SK-MEL-5 (cell line): Measurements from ENCODE around the gene OR2Z1. TPM values are rescaled to one million over a fixed set of nuclear protein-coding genes. Genes with fewer than 3 reads are reported as not detected.
A peak's percentile ranks its signal among the peaks of the same experiment; 100 is the strongest.

ENCODE experiments used
- DNase-seq: peaks from one replicate; pipeline ENCODE4 v3.0.0-alpha.2; 2016; ENCODE audit warnings: low read depth, low spot score
- in situ Hi-C: cut with HindIII; loops from 2 replicates; pipeline ENCODE4 v1.10.0; 2016; ENCODE audit warnings: low sequenced_read_pairs, high pct_unique_total_duplicates, low pct_unique_long_range_greater_than_20kb
- polyA plus RNA-seq, 2 experiments: library from polyadenylated mRNA; depleted of rRNA; stranded (reverse); fragments of >200 nt; gene quantifications; 2 replicates each; pipeline ENCODE4 v1.2.3, GENCODE V29; 2015
- total RNA-seq: library from RNA; depleted of rRNA; stranded (reverse); fragments of >200 nt; shearing (Covaris generic); gene quantifications from 2 replicates; pipeline ENCODE4 v1.2.3, GENCODE V29; 2014; rRNA removed

The OR2Z1 gene, protein sequence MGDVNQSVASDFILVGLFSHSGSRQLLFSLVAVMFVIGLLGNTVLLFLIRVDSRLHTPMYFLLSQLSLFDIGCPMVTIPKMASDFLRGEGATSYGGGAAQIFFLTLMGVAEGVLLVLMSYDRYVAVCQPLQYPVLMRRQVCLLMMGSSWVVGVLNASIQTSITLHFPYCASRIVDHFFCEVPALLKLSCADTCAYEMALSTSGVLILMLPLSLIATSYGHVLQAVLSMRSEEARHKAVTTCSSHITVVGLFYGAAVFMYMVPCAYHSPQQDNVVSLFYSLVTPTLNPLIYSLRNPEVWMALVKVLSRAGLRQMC
- total RNA-seq, result not detected in 2 replicates
- not detected in 2 replicates for polyA plus RNA-seq (2015; cell fraction: cytosol; rRNA removed)
- not detected in 2 replicates for polyA plus RNA-seq (2015; cell fraction: nucleus; rRNA removed)

DNA sequence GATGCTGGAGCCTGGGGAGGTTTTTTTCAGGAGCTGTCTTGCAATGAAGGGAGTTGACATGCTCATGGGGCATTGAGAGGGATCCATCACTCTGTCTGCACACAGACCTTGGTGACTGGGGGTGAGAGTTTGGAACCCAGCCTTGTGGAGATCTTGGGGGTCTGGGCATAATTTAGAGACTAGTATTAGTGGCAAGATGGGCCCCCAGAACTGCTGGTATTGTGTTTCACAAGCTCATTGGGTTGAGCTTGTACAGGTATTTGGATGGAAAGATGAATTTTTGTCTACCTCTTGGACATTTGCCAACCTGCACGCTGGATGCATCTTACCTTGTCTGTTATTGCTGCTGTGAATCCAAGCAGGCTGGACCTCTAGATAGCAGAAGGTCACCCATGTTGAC lies at the start of gene OR2Z1:
OR2Z1 (plus strand) TSS at position 301 of the 400 bp plus-strand sequence. CDS start 9,395 bp downstream, outside the sequence.
- in situ Hi-C loops, result no loop called here
- DNase-seq, result no peak

DNA sequence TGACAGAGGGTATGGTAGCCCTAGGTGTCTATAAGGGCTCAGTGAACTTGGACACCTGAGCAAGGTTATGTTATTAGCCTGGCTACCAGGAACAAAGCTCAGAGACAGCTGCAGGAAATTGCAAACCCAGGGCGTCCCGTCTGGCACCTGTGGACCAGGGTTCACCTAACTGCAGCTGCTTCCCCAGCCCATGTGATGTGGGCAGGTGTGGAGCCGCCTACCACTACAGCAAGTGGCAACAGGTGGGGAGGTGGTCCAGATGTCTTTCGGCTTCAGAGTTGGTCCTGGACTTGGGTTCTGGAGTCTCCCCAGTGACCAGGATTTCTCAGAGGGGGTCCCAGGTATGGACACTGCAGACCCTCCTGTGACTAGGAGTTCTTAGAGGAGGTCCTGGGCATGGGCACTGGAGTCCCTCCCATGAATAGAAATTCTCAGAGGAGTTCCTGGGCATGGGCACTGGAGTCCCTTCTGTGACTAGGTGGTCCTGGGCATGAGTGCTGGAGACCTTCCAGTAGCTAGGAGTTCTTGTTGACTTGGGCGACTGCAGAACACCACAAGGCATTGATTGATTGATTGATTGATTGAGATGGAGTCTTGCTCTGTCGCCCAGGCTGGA lies 48.0 kb upstream of the OR2Z1 start:
- DNase-seq, result no peak

DNA sequence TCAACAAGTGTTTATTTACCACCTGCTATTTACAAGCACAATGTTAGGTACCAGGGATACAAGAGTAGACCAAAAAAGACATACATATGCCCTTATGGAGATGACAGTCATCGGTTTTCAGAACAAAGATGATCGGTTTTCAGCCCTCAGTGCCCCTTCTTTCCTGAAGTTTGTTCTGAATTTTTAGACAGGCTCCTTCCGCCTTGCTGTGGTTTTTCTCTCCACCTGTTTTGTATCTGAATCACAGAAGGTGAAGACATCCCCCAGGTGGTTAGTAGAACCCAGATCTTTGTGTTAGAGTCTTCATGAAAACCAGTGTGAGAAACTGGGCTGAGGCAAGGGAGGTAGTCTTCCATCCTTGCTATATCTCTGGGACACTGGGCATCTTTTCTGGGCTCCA lies 46.4 kb upstream of the OR2Z1 start:
- DNase-seq, result no peak
- in situ Hi-C loops, result no loop called here

More for the DNA sequence above, 48.0 kb upstream of the OR2Z1 start:
- in situ Hi-C loops, result no loop called here

DNA sequence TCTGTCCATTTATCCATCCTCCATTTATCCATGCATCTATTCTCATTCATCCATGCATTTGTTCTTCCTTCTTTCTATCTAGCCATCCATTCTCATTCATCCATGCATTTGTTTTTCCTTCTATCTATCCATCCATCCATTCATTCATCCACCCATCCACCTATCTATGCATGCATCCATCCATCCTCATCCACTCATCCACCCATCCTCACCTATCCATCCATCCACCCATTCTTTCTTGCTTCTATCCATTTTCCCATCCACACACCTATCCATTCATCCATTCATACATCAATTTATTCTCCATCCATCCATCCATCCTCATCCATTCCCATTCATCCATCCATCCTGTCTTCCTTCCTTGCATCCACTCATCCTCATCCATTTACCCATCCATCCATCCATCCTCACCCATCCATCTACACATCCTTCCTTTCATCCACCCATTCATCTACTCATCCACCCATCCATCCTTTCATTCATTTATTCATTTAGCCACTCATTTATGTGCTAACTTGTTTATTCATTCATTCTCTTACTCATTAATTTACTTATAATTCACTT lies 43.1 kb upstream of the OR2Z1 start:
- in situ Hi-C loops, result no loop called here
- no peak for DNase-seq

DNA sequence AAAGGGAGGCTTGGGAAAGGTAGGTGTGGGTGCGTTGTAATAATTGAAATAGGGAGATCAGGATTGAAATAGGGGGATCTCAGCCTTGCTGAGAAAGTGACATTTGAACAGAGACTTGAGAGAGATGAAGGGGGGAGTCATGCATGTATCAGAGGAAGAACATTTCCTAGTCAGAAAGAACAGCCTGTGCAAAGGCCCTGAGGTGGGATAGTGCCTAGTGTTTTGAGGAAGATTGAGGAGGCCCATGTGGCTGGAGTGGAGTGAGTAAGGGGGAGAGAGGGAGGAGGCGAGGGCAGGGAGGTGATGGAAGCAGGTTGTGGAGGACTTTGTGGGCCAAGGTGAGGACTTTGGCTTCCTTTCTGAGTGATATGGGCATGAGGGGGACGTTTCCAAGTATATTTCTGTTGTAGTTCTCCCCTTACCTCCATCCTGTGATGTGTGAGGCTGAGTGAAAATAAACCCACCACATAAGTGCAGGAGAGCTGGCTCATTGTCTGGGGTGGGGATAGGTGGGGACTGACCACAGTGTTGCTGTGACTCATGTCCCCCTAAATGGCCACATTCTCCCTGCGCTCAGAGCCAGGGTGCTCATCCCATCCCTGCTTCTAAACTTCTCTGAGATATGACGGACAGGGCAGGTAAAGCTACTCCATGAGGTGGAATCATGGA lies 40.6 kb upstream of the OR2Z1 start:
- in situ Hi-C loops, result no loop called here

DNA sequence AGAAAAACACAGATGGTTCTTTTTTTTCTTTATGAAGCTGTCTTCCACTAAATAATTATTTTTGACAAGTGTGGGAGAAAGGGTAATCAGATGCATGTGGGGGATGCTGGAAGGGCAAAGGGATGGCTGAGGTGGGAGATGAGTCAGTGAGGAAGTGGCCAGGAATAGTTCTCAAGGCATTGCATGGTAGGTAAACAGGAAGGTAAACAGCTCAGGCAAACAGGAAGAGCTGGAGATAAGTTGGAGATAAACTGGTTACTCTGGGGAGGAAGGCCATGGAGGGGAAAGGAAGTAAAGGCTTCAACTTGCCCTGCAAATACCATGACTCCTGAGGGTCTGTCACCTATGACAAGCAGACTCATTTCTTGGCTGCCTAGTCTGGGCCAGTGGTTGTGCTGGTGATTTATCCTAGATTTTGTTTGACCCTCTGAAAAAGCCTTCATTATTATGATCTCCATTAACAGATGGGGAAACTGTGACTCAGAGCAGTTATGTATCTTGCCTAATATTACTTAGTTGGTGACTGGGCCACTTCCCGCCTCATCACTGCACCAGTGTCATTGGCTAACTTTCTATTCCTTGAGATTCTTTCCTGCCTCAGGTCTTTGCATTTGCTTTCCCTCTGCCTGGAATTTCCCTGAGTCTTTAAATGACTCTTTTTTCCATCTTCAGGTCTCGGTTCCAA lies 39.9 kb upstream of the OR2Z1 start:
- no peak for DNase-seq
- in situ Hi-C loops, result no loop called here

More for the DNA sequence above, 40.6 kb upstream of the OR2Z1 start:
- no peak for DNase-seq

DNA sequence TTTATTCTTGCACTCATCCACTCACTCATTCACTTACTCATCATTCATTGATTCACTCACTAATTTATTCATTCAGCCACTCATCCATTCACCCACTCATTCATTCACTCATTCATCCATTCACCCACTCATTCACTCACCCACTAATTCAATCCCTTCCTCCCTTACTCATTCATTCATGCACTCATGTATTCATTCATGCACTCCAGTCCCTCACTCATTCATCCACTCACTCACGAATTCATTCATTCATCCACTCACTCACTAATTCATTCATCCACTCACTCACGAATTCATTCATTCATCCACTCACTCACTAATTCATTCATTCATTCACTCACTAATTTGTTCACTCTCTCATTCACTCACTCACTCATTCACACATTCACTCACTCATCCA lies 39.0 kb upstream of the OR2Z1 start:
- in situ Hi-C loops, result no loop called here
- no peak for DNase-seq

DNA sequence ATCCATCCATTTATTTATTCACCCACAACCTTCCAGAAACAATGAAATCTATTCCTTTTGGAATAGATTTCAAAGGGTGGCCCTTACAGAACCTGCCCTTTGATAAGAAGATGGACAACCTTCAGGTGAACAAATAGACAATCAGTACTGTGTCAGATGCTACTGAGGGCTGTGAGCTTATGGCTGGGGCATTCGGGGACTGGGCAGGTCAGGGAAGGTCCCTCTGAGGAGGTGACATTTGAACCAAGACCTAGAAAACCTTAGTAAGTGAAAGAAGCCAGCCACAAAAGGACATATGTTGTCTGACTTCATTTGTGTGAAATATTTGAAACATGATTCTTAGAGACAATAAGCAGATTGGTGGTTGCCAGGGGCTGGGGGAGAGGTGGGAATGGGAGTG lies 38.5 kb upstream of the OR2Z1 start:
- in situ Hi-C loops, result no loop called here

DNA sequence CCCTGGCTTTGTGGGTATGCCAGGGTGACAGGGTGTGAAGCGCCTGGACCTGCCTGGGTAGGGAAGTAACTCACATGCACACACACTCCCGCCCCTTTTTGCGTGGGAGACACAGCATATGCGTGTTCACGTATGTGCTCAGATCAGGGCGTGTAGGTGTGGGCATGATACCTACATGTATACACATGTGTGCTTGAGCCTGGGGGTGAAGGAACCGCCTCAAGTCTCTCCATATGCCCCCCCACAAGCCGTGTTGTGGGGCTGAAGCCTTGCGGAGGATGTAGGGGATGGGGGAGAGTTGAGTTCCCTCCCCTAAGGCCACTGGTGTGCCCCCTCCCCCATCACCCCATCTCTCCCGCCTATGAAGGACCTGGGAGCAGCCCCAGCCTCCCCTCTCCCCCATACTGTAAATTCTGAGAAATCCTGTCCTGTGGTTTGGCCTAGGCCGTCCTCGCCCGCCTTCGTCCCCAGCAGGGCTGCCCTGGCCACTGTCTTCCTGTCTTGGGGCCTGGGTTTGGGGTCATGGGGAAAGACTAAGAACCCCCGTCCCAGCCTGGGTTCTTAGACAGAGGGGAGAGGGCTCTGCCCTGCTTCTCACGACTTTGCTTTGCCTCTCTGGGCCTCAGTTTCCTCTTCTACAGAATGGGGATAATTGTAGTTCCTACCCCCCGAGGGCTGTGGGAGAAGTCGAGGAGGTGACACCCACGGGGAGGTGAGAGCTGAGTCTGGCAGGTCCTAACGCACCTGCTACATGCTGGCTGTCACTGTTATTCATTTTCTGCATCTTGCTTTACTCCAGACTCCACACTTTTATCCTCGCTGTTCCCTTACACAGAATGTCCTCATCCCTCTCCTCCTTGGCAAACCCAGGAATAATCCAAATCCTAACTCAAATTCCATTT lies 37.2 kb upstream of the OR2Z1 start:
- no peak for DNase-seq
- in situ Hi-C loops, result no loop called here

More for the DNA sequence above, 38.5 kb upstream of the OR2Z1 start:
- DNase-seq, result no peak

DNA sequence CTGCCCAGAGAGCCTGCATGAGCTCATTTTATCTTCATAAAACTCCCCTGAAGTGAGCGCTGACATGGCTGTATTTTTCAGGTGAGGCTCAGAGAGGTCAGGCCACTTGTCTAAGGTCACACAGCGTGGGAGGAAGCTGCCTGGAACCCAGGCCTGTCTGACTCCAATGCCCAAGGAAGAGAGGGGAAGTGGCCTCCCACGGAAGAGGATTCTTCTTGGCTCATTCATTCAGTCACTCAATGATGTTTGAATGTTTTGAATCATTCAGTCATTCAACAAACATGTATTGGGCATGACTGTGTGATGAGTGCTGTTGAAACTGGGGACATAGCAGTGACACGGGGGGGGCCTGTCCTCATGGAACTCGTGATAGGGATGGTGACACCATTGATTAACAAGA lies 34.9 kb upstream of the OR2Z1 start:
- DNase-seq, result no peak
- in situ Hi-C loops, result no loop called here

DNA sequence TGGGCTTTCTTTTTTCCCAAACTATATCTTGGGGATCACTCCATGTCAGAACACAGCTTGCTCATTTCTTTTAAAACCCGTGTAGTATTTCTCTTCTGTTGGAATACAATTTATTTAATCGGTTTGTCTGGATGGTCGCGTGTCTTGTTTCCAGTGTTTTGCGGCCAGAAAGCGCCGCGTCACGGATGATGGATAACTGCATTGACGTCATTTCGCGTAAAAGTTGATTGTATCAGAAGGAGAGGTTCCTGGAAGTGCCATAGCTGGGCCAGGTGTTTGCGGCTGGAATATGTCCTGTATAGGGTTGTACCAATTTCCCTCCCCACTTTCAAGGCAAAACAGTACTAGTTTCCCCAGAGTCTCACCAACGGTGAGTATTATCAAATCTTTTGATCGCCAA lies 32.5 kb upstream of the OR2Z1 start:
- peak; percentile 3 for DNase-seq
- in situ Hi-C loops, result no loop called here

DNA sequence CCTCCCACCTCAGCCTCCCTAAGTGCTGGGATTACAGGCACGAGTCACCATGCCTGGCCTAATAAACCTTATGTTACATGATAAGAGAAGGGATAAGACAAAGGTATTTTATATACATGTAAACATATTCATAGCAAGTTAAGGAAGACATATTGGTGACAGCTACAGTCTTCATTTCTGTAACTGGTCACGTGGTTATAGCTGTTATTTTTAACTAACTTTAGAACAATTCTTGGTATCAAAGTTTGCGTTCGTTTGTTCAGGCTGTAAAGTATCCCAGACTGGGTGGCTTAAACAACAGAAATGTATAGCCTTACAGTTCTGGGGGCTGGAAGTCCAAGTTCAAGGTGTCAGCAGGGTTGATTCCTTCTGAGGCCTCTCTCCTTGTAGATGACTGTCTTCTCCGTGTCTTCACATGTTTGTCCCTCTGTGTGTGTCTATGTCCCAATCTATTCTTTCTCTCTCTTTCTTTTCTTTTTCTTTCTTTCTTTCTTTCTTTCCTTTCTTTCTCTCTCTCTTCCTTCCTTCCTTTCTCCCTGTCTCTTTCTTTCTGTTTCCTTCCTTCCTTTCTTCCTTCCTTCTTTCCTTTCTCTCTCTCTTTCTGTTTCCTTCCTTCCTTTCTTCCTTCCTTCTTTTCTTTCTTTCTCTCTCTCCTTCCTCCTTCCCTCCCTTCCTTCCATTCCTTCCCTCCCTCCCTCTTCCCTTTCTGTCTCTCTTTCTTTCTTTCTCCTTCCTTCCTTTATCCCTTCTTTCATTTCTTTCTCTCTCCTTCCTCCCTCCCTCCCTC lies 30.5 kb upstream of the OR2Z1 start:
- in situ Hi-C loops, result no loop called here

DNA sequence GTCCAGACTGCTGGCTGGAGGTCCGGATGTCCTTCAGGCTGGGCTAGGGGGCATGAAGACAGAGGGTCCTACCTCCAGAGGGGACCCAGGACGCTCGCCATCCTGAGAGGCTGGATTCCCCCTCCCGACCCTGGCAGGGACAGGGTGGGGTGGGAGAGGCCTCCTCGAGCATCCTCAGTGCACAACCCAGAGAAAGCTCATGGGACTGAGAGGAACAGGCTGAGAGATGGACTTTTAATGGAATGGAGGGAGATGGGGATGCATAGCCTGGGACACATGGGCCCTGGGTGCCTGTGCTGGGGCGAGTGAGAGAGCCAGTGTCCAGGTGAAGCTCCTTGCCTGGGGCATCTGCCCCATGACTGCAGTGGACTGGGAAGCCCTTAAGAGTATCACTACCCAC lies 25.9 kb upstream of the OR2Z1 start:
- no peak for DNase-seq
- in situ Hi-C loops, result no loop called here

More for the DNA sequence above, 30.5 kb upstream of the OR2Z1 start:
- no peak for DNase-seq

DNA sequence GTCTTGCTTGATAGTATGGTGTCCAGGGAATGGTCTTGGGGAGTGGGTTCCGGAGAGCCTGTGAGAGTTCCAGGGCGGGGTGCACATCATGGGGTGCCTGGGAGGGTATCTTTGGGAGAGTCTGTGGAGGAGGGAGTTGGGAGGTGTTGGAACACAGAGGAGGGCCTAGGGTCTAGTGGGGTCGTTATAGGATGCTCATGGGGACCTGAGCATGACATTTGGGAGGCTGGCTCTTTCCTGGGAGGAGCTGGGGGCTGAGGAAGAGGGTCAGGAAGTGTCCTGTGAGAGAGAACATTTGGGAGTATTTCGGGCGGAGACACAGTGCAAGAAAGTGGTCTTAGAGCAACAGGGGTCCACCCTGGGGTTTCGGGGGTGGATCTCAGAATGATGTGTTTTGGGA lies 25.5 kb upstream of the OR2Z1 start:
- no peak for DNase-seq
- in situ Hi-C loops, result no loop called here

DNA sequence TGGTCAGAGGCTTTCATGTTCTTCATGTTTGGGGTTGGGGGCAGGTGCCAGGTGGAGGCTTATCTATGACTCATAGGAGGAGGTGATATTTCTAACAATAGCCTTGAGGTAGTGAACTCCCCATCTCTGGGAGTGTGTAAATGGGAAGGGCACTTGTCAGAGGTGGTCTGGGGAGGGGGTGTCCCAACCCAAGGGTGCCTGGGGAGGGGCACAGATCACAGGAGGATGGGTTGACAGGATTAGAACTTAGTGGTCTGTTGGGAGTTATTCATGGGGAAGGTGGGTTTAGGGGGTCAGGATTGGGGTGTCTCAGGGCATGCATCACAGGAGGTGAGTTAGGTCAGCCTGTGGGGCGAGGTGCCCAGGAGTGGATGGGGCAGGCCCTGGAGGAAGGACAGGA lies 24.4 kb upstream of the OR2Z1 start:
- DNase-seq, result no peak
- in situ Hi-C loops, result no loop called here
